ENCODE data around the gene ZBED2. TPM values are rescaled to one million over a fixed set of nuclear protein-coding genes. Genes with fewer than 3 reads are reported as not detected.

ZBED2 gene
- total and polyA plus RNA-seq, 2 of the 8 experiments (the other 6 are each of a cell fraction or from before 2014, with no cell fraction given) = not detected

- Histone ChIP-seq H2BK120ac (replicated peaks; ENCODE audit: low read depth, low read length) (no peak overlapping the region), H4K91ac (replicated peaks; ENCODE audit: insufficient read length, low read length) (no peak overlapping the region), H3K56ac (replicated peaks; ENCODE audit: insufficient read length, low read depth, low read length) (no peak overlapping the region), H2BK12ac (ENCODE audit: low read depth, low read length) (no peak overlapping the region), H3K27me3 (replicated peaks in 1 of 4; ENCODE audit: control insufficient read depth in 3 of 4, extremely low read depth in 1 of 4, insufficient read depth in 3 of 4, low read length in 3 of 4) (no peaks in the 10 kb centered on the region), H3K9me3 (ENCODE audit: insufficient read depth in 2 of 2, low read depth in 1 of 2, low read length in 1 of 2) (no peaks in the 10 kb centered on the region), H2BK5ac (ENCODE audit: low read depth, low read length) (no peak overlapping the region), H2AK5ac (ENCODE audit: low read depth, low read length) (no peak overlapping the region), H3K14ac (ENCODE audit: insufficient read length) (no peak overlapping the region), H3K79me2 (ENCODE audit: control insufficient read depth in 1 of 2, insufficient read depth in 2 of 2, low read length in 2 of 2) (no peaks in the 10 kb centered on the region), H3K18ac (ENCODE audit: extremely low read depth, low read length) (no peak overlapping the region), H3K27ac (ENCODE audit: low read depth, low read length) (no peak overlapping the region), H3K36me3 (ENCODE audit: control insufficient read depth in 2 of 4, insufficient read depth in 4 of 4, low read length in 3 of 4) (no peaks in the 10 kb centered on the region), H3K9ac (replicated peaks in 1 of 4; ENCODE audit: extremely low read depth in 1 of 4, low read depth in 3 of 4, low read length in 3 of 4) (no peak overlapping the region), H4K5ac (ENCODE audit: insufficient read length, low read depth, low read length) (no peak overlapping the region), H3K23me2 (ENCODE audit: low read depth, low read length) (no peaks in the 10 kb centered on the region), H3K4ac (replicated peaks; ENCODE audit: insufficient read length, low read depth, low read length) (no peak overlapping the region), H2BK20ac (ENCODE audit: low read length) (no peak overlapping the region), H2BK15ac (ENCODE audit: low read length) (no peak overlapping the region), H4K8ac (ENCODE audit: extremely low read depth, insufficient read depth, low read length) (no peak overlapping the region), H3K23ac (ENCODE audit: insufficient read length) (no peak overlapping the region), H3K4me2 (ENCODE audit: insufficient read depth in 1 of 2, low read depth in 2 of 2, low read length in 2 of 2) (no peak overlapping the region), H2AFZ (ENCODE audit: low read length) (no peak overlapping the region), H4K20me1 (replicated peaks in 1 of 2; ENCODE audit: control insufficient read depth in 1 of 2, insufficient read depth in 2 of 2, low read length in 2 of 2) (no peaks in the 10 kb centered on the region), H3K4me3 (ENCODE audit: extremely low read depth in 1 of 4, insufficient read depth in 2 of 4, low read depth in 3 of 4, low read length in 4 of 4) (no peak overlapping the region), H3K79me1 (ENCODE audit: low read depth, low read length) (no peaks in the 10 kb centered on the region), H3K4me1 (replicated peaks in 1 of 4; ENCODE audit: control insufficient read depth in 3 of 4, insufficient read depth in 4 of 4, low read length in 3 of 4) (no peaks in the 10 kb centered on the region)
- CTCF ChIA-PET (ENCODE audit: partially characterized antibody) = interaction anchor here (0.6 to 1.2 kb wide), 2 partner anchors 13 to 423 kb away, joined by 3 read pairs; no protein-coding TSS in a partner anchor
- POLR2A ChIA-PET (ENCODE audit: partially characterized antibody) = no interaction called here
- FAIRE-seq = no peak
- no peak for DNase-seq (ENCODE audit: low read depth in 1 of 2, low spot score in 2 of 2)
- 85% methylated on average over 4 of the region's 4 CpGs; no CpG with 5 or more reads in 1 of the 2 experiments for WGBS, 2 experiments (ENCODE audit: extremely low coverage in 1 of 2, insufficient coverage in 1 of 2, insufficient read length in 1 of 2, insufficient replicate concordance in 2 of 2, low coverage in 1 of 2, low lambda C conversion rate in 2 of 2, missing lambda C conversion rate in 1 of 2)
- TF ChIP-seq HDAC6 (IDR thresholded peaks at IDR 0.05; ENCODE audit: low read depth, low read length) = no peak
- TF ChIP-seq CHD1 (IDR thresholded peaks at IDR 0.05; ENCODE audit: low read depth, low read length) = no peak
- no peak for TF ChIP-seq YY1 (IDR thresholded peaks at IDR 0.05; ENCODE audit: low read depth, low read length)
- no peak for TF ChIP-seq MAX (IDR thresholded peaks at IDR 0.05)
- no peak for TF ChIP-seq RNF2 (IDR thresholded peaks at IDR 0.05; ENCODE audit: borderline replicate concordance, low read depth, low read length, missing control alignments, poor library complexity, severe bottlenecking)
- no peak for TF ChIP-seq SP4 (IDR thresholded peaks at IDR 0.05; ENCODE audit: low read length)
- TF ChIP-seq NANOG (IDR thresholded peaks at IDR 0.05; ENCODE audit: insufficient read depth, low read depth, low read length, poor library complexity, severe bottlenecking) = no peak
- TF ChIP-seq ATF2 (IDR thresholded peaks at IDR 0.05; ENCODE audit: low read length) = no peak
- no peak for TF ChIP-seq SP1 (IDR thresholded peaks at IDR 0.05; ENCODE audit: low read depth, low read length)
- TF ChIP-seq CBX5 (IDR thresholded peaks at IDR 0.05; ENCODE audit: low read depth, low read length) = no peak
- no peak for TF ChIP-seq SAP30 (IDR thresholded peaks at IDR 0.05; ENCODE audit: insufficient read depth, insufficient replicate concordance, low read length)
- no peak for TF ChIP-seq E2F6 (IDR thresholded peaks at IDR 0.05)
These were observed 6.7 kb upstream of the ZBED2 start for GRCh38 chr3:111601810-111602209.

Data from H1 (cell line).